ENCODE data around the gene CELF5.

Gene CELF5

DNA sequence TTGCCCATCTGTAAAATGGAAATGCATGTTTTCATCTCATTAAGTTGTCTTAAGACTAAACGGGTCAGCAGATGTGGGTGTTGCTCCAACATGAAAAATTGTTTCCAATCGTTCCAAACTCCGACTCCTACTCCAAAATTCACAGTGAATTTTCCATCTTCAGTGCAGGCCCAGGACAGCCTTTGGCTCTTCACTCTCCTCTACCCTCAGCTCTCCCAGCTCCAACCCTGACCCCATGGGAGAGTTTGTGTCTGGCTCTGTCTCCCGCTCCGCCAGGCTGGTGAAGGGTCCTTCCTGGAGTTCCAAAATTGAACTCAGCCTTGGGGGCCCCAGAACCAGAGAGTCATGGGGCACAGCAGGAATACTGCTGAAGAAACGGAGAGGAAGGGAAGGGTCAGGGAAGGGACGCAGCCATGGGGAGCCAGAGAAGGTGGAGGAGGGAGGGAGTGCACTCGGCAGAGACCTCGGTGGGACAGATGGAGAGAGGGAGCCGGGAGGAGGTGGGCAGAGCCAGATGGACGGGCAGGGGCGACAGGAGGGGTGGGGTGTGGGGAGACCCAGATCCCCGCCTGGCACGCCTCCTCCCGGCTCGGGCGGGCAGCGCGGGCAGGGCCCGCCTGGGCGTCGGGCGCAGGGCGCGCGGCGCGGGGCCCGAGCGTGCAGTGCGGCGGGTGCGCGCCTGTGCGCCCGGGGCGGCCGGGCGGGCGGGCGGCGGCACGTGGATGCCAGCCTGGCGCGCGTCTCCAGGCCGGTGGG lies 45.6 kb downstream of the CELF5 start:
- FAIRE-seq (no peak), DNase-seq (ENCODE audit: insufficient read length, low spot score) (no peak)

DNA sequence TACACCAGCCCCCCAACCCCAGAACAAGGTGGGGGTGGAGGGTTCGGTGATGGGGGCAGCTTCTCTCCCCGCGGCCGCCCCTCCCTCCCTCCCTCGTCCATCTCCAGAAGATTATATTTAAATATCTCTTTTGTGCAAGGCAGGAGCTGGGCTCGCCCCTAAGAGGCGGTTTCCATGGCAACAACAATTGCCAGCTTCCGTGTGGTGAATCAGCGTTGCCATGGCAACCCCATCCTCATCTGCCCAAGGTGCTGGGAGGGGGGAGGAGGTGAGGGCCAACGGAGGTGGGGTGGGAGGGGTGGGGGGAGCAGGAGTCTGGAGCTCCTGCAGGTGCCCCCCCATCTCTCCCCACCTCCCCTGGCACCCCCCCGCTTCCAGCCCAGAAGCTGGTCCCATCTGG lies 46.4 kb downstream of the CELF5 start:
- FAIRE-seq: no peak
- no peak for DNase-seq (ENCODE audit: insufficient read length, low spot score)

DNA sequence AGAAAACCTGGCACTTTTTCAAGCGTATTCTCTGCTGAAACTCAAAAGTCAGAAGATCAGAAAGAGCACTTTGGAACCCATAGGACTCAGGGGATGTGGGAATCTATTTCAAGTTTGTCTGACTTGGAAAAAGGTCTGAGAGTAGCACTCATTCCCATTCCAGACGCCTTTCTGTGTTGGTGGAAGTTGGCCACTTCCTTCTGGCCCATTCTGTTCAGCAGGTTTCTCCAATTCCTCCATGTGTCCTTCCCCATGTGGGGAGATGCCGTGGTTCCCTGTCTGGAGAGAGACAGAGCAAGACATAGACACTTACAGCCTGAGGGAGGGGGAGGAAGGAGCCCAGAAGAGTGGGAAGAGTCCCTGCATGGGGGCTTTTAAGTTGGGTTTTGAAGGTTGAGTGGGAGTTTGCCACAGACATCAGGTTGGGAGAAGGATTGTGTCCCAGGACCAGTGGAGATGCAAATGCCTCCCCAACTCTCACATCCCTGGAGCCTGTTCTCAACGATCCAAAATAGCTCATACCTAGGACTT lies 48.0 kb downstream of the CELF5 start:
- FAIRE-seq: no peak
- DNase-seq (ENCODE audit: insufficient read length, low spot score): no peak

DNA sequence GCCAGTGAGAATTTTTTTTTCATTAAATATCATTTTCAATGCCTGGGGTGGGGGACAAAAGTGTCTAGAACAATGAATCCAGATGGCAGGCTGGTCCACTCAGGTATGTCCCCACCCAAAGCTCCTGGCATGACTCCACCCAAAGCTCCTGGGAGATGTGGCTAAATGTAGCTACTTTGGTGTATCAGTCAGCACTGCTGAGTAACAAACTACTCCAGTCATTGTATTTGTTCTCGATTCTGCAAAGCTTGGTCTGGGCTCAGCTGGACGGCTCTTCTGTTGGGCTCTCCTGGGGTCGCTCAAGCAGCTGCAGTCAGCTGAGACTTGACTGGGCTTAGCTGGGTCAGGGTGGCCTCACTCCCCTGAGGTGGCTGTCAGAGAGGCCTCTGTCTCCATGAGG lies 48.5 kb downstream of the CELF5 start:
- FAIRE-seq (no peak), DNase-seq (ENCODE audit: insufficient read length, low spot score) (no peak)

DNA sequence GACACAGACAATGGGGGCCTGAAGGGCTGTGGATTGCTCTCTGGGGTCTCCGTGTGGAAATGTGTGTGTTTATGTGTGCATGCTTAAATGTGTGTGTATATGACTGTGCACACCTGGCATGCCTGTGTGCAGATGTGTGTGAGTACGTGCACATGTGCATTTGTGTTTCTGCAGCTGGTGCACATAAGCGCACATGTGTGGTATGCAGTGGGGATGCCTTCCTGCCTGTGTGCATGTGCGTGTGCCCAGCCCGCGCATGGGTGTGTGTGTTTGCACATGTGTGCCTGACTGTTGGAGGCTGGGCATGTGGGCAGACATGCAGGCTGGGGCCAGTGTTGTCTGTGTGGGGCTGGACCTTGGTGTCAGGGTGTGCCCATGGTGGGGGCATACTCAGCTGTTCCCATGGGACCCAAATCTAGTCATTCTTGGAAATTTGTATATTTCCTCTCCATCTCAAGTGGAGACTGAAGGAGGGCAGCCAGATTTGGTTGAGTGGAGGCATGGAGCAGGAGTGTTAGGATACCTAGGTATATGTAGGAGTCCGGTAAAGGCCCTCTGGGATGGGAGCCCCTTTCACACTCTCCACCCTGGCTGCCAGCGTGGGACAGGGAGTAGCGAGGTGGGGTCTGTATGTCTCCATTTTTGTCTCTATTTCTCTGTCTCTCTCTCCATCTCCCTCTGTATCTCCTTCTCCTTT lies 49.9 kb downstream of the CELF5 start:
- DNase-seq (ENCODE audit: insufficient read length, low spot score): no peak
- FAIRE-seq: peak; percentile 69

DNA sequence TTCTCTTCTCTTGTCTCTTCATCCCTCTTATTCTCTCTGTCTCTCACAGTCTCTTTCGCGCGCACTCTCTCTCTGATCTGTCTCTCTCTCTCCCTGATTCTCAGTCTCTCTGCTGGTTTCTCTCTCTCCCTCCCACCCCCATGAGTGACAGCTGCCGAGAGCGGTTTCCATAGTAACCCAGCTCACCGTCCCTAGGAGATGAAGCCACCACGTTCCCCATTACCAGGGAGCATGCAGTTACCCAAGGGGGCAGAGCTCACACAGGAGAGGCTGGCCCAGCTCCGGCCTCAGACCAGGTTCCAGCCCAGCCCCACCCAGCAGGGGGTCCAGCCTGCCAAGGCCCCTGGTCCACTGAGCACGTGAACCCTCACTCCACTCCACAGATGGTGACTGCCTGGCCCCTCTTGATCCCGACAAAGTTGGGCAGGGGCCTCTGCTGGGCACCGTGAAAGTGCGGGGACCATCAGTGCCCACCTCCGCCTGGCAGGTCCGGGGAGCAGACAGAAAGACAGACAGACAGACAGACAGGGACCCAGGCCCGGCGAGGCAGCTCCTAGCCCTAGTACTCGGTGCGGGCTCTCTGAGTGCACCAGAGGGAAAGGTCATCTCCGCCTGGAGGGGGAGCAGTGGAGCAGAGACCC lies 50.6 kb downstream of the CELF5 start:
- FAIRE-seq (no peak), DNase-seq (ENCODE audit: insufficient read length, low spot score) (peak; percentile 71)

DNA sequence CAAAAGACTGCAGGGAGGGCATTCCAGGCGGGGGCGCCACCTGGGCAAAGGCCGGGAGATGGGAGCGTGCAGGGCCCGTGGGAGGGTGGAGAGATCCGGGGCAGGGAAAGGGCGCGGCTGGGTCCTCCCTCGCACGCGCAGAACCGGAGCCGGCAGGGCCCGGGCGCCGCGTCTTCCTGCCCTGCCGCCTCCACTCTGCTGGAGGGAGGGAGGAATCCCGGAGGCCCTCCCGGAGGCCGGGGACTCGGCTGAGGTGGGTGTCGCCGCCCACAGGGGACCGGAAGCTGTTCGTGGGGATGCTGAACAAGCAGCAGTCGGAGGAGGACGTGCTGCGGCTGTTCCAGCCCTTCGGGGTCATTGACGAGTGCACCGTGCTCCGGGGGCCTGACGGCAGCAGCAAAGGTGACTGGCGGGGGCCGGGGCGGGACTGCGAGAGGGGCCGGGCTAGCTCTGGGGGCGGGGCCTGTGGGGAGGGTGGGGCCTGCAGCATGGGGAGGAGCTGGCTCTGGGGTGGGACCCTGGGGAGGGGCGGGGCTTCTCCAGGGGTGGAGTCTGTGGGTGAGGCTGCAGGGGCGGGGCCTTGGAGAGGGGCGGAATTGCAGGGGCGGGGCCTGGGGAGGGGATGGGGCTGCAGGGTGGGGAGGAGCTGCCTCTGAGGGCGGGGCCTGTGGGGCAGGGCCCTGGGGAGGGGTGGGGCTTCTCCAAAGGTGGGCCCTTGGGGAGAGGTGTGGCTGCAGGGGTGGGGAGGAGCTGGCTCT lies 51.3 kb downstream of the CELF5 start:
- DNase-seq (ENCODE audit: insufficient read length, low spot score) (peak; percentile 79), FAIRE-seq (no peak)

DNA sequence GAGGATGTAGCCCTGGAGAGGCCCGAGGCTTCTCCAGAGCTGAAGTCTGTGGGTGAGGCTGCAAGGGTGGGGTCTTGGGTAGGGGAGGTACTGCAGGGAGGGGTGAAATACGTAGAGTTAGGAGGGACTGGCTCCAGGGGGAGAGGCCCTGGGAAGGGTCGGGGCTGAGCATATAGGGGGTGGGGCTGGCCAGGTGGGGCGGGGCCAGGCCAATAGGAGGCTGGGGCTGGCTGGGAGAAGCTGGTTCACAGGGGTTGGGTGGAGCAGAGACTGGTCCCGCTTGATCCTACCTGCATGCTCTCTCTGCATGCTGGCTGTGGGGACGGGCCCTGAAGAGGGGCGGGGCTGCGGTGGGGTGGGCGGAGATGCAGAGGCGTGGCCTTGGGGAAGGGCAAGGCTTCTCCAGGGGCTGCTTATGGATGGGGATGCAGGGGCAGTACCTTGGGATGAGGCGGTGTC lies 51.9 kb downstream of the CELF5 start:
- FAIRE-seq: peak; percentile 49
- DNase-seq (ENCODE audit: insufficient read length, low spot score): peak; percentile 73

DNA sequence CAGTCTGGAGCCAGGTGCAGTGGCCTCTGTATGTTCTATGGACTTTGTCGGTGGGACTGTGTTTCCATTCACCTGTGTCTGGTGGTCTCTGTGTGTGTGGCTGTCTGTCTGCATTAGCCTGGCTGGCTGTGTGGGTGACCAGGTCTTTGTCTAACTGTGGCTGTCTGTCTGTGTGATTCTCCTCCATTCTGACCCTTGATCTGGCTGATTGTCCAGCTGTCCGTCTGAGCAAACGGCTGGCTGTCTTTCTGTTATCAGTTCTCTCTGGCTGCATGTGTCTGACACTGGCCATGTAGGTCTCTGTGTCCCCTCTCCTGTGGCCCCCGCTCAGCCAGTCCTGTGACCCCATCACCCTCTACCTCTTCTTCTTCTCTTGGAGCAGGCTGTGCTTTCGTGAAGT lies 53.2 kb downstream of the CELF5 start:
- DNase-seq (ENCODE audit: insufficient read length, low spot score) (no peak), FAIRE-seq (no peak)

DNA sequence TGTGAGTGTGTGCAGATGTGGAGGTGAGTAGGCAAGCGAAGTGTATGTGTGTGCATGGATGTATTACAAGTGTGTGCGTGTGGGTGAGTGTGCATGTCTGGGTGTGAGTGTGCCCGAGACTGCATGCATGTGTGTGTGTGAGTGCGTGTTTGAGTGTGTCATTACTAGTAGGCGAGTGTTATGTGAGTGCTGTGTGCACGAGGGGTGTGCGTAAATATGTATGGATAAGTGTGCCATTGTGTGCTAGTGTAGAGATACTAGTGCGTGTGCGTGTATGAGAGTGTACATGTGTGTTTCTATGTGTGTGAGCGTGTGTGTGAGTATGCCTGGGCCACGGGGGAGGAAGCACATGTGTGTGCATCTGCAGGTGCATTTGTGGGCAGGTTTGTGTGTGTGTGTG lies 53.8 kb downstream of the CELF5 start:
- FAIRE-seq: peak; percentile 36
- DNase-seq (ENCODE audit: insufficient read length, low spot score): no peak

DNA sequence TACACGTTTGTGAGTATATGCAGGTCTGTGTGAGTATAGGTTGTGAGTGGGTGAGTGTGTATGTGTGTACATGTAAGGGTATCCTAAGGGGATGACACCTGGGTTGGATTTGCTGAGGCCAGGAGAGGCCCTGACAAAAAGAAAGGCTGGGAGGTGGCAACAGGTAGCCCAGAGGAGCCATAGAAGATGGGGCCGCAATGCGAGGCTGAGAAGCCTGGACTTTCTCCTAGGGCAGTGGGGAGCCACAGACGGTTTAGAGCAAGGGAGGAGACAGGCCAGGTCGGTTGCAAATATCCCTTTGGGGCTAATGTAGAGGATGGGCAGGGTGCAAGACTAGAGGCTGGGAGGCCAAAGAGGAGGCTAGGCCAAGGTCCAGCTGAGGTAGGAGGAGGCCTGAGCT lies 54.3 kb downstream of the CELF5 start:
- DNase-seq (ENCODE audit: insufficient read length, low spot score): no peak
- FAIRE-seq: no peak

DNA sequence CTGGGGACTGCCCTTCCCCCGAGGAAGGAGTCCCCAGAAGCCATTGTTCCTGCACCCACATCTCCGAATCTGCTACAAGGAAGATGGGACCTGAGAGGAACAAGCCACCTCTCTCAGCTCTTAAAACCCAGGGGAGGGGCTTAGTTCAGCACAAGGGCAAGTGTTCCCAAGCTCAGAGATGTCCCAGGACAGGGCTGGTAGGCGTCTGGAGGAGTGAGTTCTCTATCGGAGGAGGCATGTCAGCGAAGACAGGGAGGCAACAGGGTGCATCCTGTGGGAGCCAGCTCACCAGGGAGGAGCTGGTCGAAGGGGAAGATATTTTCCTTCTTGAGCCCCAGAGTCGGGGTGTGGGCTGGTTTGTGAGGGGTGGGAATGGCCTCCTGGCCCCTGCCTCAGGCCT lies 54.8 kb downstream of the CELF5 start:
- DNase-seq (ENCODE audit: insufficient read length, low spot score) (no peak), FAIRE-seq (no peak)

DNA sequence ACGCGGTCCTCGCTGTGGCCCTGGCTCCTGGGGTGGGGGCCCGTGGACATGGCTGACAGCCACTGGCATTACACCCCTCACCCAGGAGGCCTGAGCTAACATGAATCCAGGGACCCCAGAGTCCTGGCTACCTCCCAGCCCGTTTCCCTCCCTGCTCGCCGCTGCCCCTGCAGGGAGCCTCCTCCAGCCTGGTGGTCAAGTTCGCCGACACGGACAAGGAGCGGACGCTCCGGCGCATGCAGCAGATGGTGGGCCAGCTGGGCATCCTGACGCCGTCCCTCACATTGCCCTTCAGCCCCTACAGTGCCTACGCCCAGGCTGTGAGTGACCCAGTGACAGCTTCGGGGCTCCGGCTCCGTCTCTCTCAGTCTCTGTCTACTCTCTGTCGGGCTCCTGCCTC lies 56.6 kb downstream of the CELF5 start:
- DNase-seq (ENCODE audit: insufficient read length, low spot score) (no peak), FAIRE-seq (no peak)

DNA sequence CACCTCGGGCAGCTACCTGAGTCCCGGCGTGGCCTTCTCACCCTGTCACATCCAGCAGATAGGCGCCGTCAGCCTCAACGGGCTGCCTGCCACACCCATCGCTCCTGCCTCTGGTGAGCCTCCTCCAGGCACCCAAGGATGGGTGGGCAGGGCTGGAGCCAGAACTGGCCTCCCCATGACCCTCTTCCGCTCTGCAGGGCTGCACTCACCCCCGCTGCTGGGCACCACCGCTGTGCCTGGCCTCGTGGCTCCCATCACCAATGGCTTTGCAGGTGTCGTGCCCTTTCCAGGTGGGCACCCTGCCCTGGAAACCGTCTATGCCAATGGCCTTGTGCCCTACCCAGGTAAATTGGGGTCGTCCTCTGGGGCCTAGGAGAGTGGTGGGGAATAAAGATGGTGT lies 57.7 kb downstream of the CELF5 start:
- FAIRE-seq: no peak
- DNase-seq (ENCODE audit: insufficient read length, low spot score): no peak

DNA sequence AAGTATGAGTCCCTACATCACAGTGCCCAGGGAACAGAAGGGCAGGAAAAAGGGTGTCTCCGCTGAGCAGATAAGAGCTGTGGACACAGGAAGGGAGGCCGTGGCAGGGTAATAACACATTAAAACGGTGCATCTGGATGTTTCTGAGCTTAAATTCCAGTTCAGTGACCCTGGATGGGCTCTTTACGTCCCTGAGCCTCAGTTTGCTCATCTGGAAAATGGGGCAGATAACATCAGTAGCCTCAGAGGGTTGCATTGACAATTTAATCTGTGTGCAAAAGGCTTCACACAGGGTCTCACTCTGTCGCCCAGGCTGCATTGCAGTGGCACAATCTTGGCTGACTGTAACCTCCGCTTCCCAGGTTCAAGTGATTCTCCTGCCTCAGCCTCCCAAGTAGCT lies 58.1 kb downstream of the CELF5 start:
- no peak for FAIRE-seq

DNA sequence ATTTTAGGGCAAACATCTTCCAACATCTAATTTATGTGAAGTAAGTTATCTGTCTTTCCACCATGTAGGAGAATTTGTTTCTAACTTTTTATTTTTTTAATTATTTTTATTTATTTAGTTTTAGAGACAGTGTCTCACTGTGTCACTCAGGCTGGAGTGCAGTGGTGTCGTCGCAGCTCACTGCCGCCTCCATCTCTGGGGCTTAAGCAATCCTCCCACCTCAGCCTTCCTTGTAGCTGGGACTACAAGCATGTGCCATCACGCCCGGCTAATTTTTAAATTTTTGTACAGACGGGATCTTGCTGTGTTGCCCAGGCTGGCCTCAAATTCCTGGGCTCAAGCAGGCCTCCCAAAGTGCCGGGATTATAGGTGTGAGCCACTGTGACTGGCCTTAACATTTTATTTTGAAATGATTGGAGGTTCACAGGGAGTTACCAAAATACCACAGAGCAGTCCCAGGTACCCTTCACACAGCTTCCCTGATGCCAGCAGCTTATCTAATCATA lies 58.8 kb downstream of the CELF5 start:
- DNase-seq (ENCODE audit: insufficient read length, low spot score): no peak
- FAIRE-seq: no peak

More for the DNA sequence above, 58.1 kb downstream of the CELF5 start:
- DNase-seq (ENCODE audit: insufficient read length, low spot score): no peak

DNA sequence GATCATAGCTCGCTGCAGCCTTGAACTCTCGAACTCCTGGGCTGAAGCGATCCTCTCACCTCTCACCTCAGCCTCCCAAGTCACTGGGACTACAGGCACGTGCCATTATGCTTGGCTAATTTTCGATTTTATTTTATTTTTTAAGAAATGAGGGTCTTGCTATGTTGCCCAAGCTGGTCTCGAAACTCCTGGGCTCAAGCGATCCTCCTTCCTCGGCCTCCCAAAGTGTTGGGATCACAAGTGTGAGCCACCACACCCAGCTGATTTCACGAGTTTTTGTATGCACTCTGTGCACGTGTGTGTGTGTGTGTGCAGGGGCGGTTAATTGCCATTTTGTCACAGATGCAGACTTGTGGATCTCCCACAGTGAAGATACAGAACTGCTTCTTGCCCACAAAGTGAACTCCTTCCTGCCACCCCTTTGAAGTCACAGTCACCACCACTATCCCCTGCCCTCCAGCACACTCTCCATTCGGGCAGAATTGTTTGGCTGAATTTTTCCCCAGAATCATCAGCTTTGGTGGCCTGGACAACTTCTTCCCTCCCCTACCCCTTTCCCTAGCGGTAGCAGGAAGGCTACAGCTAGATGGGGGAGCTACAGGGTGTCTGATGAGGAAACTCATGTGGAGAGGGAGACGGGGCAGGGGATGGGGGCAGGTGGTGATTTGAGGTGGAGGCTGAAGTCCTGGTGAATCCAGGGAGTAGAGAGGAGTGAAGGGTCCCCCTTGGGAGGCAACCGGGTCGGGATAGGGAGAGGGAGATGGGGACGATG lies 59.6 kb downstream of the CELF5 start:
- FAIRE-seq (no peak), DNase-seq (ENCODE audit: insufficient read length, low spot score) (no peak)

DNA sequence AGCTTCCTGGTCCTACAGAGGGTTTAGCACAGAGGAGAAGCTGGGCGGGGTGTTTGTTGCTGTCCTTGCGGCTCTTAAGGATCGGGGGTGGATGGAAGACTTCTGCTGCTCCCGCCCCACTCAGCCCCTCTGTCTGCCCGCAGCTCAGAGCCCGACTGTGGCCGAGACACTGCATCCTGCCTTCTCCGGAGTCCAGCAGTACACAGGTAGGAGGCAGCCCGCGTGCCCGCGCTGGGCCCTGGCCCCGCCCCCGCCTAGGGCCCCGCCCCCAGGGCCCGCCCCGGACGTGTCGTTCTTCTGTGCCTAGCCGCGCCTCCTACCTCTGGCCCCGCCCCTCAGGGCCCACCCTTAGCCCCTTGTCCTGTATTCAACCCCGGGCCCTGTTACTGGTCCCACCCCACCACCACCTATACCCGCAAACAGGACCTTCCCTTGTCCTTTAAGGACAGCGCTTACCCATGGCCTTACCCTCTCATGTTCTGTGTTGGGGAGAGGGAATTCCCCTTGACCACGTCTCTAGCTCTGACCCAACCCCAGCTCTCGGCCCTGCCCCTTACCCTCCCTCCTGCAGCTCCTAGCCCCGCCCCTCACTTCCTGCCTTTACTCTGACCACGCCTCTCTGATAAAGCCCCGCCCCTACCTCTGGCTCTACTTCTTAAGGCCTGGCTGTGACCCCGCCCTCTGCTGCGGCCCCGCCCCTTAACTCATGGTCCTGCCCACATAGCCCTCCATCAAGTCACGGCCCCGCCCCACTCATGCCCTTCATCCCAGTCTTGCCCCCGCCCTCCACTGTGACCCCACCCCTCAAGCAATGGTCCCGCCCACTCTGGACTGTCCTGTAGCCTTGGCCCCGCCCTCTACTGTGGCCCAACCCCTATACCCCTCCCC lies 60.5 kb downstream of the CELF5 start:
- DNase-seq (ENCODE audit: insufficient read length, low spot score): peak; percentile 67
- no peak for FAIRE-seq

DNA sequence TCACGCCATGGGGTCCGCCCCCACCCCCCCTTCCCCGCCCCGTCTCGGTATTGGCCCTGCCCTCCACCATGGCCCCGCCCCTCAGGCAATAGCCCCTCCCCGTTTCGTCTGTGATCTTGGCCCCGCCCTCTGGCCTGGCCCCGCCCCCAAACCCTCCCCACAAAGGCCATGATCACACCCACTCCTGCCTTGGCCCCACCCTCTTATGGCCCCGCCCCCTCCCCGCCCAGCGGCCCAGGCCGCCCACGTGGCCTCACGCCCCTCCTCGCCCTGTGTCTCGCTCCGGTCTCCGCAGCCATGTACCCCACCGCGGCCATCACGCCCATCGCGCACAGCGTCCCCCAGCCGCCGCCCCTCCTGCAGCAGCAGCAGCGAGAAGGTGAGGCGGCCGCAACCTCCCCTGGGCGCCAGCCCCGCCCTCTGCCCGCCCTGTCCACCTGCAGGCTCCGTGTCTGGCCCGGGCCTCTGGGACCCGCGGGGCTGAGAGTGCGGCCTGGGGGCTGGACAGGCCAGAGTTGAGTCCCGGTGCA lies 61.3 kb downstream of the CELF5 start:
- DNase-seq (ENCODE audit: insufficient read length, low spot score): peak; percentile 32
- no peak for FAIRE-seq
